ENCODE measurements around the gene SCN9A. TPM values are rescaled to one million over a fixed set of nuclear protein-coding genes. Genes with fewer than 3 reads are reported as not detected.

The SCN9A gene
- polyA plus RNA-seq, 1 donor from 2014 or later: 10.4 TPM

DNA sequence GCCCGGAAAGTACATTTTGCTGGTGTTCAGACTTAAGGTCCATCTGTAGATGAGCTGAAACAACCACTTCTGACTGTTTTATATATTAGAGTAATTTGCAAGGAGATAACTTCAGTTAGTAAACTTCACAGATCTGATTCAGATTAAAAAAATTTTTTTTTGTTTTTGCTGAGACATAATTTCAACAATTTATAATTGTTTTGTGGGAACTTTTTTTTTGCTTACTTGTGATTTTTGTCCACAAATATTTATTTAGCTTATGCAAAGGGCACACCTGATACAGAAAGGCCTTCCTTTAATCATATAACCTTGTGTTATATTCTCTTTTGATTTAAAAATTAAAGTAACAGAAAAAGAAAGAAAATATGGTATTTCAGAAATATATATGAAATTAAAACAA is 9.6 kb upstream of the SCN9A start:
- H3K9me2 ChIP-seq (ENCODE audit: insufficient read depth, low read length): no peaks in the 10 kb centered on the region
- no peaks in the 10 kb centered on the region for H3K9me3 ChIP-seq (ENCODE audit: low read length)
- no peak overlapping the region for H3K4me3 ChIP-seq (ENCODE audit: low read length)
- H3K27me3 ChIP-seq (ENCODE audit: insufficient read depth, low read depth, low read length): no peaks in the 10 kb centered on the region
- H3K36me3 ChIP-seq (ENCODE audit: insufficient read depth, low read length): no peaks in the 10 kb centered on the region
- H3K9ac ChIP-seq (ENCODE audit: low read length): no peak overlapping the region
- TF ChIP-seq RAD21 (conservative IDR thresholded peaks at IDR 0.05): no peak
- TF ChIP-seq EP300 (conservative IDR thresholded peaks at IDR 0.05; ENCODE audit: poor library complexity, severe bottlenecking): no peak
- TF ChIP-seq TAF1 (IDR thresholded peaks at IDR 0.05; ENCODE audit: low read depth): no peak
- no peak for TF ChIP-seq POLR2AphosphoS5 (IDR thresholded peaks at IDR 0.05)
- H4K20me1 ChIP-seq (ENCODE audit: insufficient read depth): no peaks in the 10 kb centered on the region
- H2AFZ ChIP-seq (ENCODE audit: low read depth, low read length): no peak overlapping the region
- H3F3A ChIP-seq (ENCODE audit: insufficient read depth, low read length, poor library complexity, severe bottlenecking): no peaks in the 10 kb centered on the region
- H3K4me2 ChIP-seq (ENCODE audit: low read length): no peak overlapping the region
- H3K27ac ChIP-seq (ENCODE audit: low read length): no peak overlapping the region
- H3K79me2 ChIP-seq (replicated peaks; ENCODE audit: insufficient read depth, low read length): no peaks in the 10 kb centered on the region

DNA sequence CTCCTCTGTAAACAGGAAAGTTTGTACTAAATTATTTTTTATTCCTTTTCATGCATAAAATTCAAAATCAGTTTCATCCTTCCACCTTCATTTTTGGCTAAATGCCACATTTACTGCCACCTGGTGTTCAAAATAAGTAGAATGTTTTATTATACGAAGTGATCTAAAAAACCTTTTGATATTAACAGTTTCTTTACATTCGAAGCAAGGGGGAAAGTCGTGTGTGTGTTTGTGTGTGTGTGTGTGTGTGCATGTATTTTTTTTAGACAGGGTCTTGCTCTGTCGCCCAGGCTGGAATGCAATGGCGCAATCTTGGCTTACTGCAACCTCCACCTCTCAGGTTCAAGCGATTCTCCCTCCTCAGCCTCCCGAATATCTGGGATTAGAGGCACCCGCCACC is 9.0 kb upstream of the SCN9A start:
- no peaks in the 10 kb centered on the region for H3F3A ChIP-seq (ENCODE audit: insufficient read depth, low read length, poor library complexity, severe bottlenecking)
- no peak overlapping the region for H2AFZ ChIP-seq (ENCODE audit: low read depth, low read length)
- no peak overlapping the region for H3K9ac ChIP-seq (ENCODE audit: low read length)
- no peaks in the 10 kb centered on the region for H3K9me2 ChIP-seq (ENCODE audit: insufficient read depth, low read length)
- H3K9me3 ChIP-seq (ENCODE audit: low read length): no peaks in the 10 kb centered on the region
- H3K27ac ChIP-seq (ENCODE audit: low read length): no peak overlapping the region
- no peak overlapping the region for H3K4me2 ChIP-seq (ENCODE audit: low read length)
- H3K36me3 ChIP-seq (ENCODE audit: insufficient read depth, low read length): no peaks in the 10 kb centered on the region
- no peak overlapping the region for H3K4me3 ChIP-seq (ENCODE audit: low read length)
- no peaks in the 10 kb centered on the region for H3K27me3 ChIP-seq (ENCODE audit: insufficient read depth, low read depth, low read length)
- no peaks in the 10 kb centered on the region for H4K20me1 ChIP-seq (ENCODE audit: insufficient read depth)
- TF ChIP-seq, protein P1, sequence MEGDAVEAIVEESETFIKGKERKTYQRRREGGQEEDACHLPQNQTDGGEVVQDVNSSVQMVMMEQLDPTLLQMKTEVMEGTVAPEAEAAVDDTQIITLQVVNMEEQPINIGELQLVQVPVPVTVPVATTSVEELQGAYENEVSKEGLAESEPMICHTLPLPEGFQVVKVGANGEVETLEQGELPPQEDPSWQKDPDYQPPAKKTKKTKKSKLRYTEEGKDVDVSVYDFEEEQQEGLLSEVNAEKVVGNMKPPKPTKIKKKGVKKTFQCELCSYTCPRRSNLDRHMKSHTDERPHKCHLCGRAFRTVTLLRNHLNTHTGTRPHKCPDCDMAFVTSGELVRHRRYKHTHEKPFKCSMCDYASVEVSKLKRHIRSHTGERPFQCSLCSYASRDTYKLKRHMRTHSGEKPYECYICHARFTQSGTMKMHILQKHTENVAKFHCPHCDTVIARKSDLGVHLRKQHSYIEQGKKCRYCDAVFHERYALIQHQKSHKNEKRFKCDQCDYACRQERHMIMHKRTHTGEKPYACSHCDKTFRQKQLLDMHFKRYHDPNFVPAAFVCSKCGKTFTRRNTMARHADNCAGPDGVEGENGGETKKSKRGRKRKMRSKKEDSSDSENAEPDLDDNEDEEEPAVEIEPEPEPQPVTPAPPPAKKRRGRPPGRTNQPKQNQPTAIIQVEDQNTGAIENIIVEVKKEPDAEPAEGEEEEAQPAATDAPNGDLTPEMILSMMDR (IDR thresholded peaks at IDR 0.05; ENCODE audit: poor library complexity, severe bottlenecking): peak; percentile 66
- TF ChIP-seq RAD21 (conservative IDR thresholded peaks at IDR 0.05) (peak; percentile 53), POLR2AphosphoS5 (IDR thresholded peaks at IDR 0.05) (no peak), SMC3 (conservative IDR thresholded peaks at IDR 0.05; ENCODE audit: poor library complexity) (peak; percentile 67)
- no peaks in the 10 kb centered on the region for H3K79me2 ChIP-seq (replicated peaks; ENCODE audit: insufficient read depth, low read length)

DNA sequence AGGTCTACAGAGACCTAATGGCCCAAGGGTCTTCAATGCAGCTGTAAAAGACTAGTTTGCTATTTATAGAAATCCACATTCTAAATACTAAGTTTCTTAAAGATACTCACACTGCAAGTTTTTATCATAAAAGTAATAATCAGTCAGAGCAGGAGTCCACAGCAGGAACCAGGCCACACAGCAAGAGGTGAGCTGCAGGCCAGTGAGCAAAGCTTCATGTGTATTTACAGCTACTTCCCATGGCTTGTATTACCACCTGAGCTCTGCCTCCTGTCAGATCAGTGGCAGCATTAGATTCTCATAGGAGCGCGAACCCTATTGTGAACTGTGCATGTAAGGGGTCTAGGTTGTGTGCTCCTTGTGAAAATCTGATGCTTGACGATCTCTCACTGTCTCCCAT is 6.7 kb upstream of the SCN9A start:
- TF ChIP-seq, protein P2, sequence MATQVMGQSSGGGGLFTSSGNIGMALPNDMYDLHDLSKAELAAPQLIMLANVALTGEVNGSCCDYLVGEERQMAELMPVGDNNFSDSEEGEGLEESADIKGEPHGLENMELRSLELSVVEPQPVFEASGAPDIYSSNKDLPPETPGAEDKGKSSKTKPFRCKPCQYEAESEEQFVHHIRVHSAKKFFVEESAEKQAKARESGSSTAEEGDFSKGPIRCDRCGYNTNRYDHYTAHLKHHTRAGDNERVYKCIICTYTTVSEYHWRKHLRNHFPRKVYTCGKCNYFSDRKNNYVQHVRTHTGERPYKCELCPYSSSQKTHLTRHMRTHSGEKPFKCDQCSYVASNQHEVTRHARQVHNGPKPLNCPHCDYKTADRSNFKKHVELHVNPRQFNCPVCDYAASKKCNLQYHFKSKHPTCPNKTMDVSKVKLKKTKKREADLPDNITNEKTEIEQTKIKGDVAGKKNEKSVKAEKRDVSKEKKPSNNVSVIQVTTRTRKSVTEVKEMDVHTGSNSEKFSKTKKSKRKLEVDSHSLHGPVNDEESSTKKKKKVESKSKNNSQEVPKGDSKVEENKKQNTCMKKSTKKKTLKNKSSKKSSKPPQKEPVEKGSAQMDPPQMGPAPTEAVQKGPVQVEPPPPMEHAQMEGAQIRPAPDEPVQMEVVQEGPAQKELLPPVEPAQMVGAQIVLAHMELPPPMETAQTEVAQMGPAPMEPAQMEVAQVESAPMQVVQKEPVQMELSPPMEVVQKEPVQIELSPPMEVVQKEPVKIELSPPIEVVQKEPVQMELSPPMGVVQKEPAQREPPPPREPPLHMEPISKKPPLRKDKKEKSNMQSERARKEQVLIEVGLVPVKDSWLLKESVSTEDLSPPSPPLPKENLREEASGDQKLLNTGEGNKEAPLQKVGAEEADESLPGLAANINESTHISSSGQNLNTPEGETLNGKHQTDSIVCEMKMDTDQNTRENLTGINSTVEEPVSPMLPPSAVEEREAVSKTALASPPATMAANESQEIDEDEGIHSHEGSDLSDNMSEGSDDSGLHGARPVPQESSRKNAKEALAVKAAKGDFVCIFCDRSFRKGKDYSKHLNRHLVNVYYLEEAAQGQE (IDR thresholded peaks at IDR 0.05; ENCODE audit: borderline replicate concordance): no peak
- TF ChIP-seq TAF1 (IDR thresholded peaks at IDR 0.05; ENCODE audit: low read depth) (no peak), SMC3 (conservative IDR thresholded peaks at IDR 0.05; ENCODE audit: poor library complexity) (no peak), RAD21 (conservative IDR thresholded peaks at IDR 0.05) (no peak), POLR2AphosphoS5 (IDR thresholded peaks at IDR 0.05) (no peak), EZH2 (IDR thresholded peaks at IDR 0.05; ENCODE audit: borderline replicate concordance, insufficient read depth, low read length, poor library complexity, severe bottlenecking) (no peak), MXI1 (conservative IDR thresholded peaks at IDR 0.05; ENCODE audit: poor library complexity, severe bottlenecking) (no peak)
- TF ChIP-seq, protein P1 (IDR thresholded peaks at IDR 0.05; ENCODE audit: poor library complexity, severe bottlenecking): no peak

More for the DNA sequence above, 6.7 kb upstream of the SCN9A start:
- Histone ChIP-seq H3K9me3 (ENCODE audit: low read length) (no peaks in the 10 kb centered on the region), H4K20me1 (ENCODE audit: insufficient read depth) (no peaks in the 10 kb centered on the region), H3K27me3 (ENCODE audit: insufficient read depth, low read depth, low read length) (no peaks in the 10 kb centered on the region), H3K27ac (ENCODE audit: low read length) (no peak overlapping the region), H3K4me2 (ENCODE audit: low read length) (no peak overlapping the region), H3F3A (ENCODE audit: insufficient read depth, low read length, poor library complexity, severe bottlenecking) (no peaks in the 10 kb centered on the region), H3K9ac (ENCODE audit: low read length) (no peak overlapping the region), H3K4me3 (ENCODE audit: low read length) (no peak overlapping the region), H3K9me2 (ENCODE audit: insufficient read depth, low read length) (no peaks in the 10 kb centered on the region), H3K36me3 (ENCODE audit: insufficient read depth, low read length) (no peaks in the 10 kb centered on the region), H3K79me2 (replicated peaks; ENCODE audit: insufficient read depth, low read length) (no peaks in the 10 kb centered on the region), H2AFZ (ENCODE audit: low read depth, low read length) (no peak overlapping the region)
